IPS-NIHi11 (cell line): ENCODE results near the gene PCGF5.
"Not testable (repeated sequence)": the region's sequence is repeated elsewhere in the genome, so short reads cannot be mapped to it uniquely, and the experiment has no call there.

Experiments used
- DNase-seq: peaks from one replicate; pipeline ENCODE4 v3.0.0; 2012; ENCODE audit warnings: mixed read lengths, low spot score

The PCGF5 gene

DNA sequence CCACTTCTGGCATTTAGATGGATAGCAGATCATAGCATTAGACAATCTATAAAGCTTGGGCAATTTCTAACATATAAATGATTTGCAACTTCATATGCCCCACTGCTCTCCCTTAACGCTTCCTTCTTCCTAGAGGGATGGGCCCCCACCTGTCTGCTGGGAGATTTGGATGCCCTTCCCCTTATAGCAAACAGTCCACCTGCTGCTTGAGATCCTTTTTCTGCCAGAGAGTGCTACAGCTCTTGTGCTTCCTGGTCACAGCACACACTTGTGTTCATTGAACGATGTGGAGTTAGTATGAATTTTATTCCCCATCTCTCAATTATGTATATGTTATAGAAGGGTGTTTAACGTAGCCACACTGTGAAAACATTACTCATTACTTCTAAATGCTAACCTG, 10.4 kb upstream of the PCGF5 start:
- no peak for DNase-seq

DNA sequence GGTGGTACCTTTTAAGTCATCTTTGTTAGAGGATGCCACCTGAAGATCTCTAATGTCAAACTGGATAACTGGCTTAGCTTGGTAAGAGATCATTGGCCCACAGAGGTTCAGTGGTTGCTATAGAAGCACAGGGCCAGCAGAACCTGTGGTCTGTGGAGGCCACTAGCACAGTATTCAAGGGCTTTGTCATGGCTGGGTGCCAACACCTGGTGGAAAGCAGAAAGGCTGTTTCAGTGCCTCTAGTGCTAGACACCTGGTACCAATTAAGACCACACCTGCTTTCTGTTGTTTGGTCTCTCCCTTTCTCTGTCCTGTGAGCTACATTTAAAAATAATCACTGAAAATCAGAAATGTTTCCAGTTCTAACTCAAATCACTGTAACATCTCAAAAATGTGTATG, 10.0 kb upstream of the PCGF5 start:
- no peak for DNase-seq

DNA sequence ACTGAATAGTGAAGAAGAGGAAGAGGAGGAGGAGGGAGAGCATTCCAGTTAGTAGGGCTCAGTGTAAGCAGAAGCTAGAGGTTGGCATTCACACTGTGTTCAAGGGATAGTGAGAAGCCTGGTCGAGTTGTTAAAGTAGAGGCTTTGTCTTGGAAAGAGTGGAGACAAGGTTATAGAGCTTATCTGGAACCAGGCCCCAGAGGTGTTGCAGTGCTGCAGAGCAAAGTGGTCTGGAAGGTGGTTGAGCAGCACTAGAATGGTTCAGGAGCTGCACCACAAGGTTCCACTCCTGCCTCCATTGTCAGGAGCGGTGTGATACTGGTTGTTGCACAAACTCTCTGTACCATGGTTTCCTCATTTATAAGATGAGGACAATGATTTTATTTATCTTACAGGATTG, 8.8 kb upstream of the PCGF5 start:
- no peak for DNase-seq

DNA sequence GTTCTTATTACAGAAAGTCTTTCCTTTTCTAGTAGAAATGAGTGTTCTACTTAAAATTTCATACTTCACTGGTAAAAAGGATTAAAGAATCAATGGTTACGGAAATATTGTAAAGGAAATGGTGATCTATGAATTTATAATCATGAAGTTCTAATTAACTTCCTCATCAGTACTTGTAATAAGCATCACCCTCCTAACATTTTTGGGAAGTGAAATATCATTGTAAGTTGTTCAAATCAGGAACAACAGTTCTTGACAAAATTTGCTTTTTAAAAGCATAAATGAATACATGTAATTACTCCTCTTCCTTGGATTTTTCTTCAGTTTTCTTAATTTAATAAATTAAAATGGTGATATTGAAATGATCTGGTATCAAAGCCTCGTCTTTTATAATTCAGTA, 5.6 kb upstream of the PCGF5 start:
- no peak for DNase-seq

DNA sequence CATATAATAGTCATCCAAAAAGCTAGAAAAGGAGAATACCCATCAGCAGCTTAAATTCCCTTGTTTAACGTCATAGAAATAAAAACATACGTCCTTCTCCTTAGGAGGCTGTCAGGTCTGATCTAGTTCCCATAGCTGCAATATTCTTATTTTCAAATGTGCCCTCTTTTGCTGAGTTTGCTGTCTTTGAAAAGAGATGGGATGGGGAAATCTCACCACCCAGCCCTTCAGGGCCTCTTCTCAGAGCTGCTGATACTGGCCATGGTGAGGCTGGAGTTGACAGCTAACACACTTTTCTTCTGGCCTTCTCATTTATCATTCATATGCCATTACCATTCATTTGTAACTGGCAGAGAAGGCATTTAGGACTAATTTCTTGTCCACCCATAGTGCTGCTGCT, 5.1 kb upstream of the PCGF5 start:
- DNase-seq = no peak

DNA sequence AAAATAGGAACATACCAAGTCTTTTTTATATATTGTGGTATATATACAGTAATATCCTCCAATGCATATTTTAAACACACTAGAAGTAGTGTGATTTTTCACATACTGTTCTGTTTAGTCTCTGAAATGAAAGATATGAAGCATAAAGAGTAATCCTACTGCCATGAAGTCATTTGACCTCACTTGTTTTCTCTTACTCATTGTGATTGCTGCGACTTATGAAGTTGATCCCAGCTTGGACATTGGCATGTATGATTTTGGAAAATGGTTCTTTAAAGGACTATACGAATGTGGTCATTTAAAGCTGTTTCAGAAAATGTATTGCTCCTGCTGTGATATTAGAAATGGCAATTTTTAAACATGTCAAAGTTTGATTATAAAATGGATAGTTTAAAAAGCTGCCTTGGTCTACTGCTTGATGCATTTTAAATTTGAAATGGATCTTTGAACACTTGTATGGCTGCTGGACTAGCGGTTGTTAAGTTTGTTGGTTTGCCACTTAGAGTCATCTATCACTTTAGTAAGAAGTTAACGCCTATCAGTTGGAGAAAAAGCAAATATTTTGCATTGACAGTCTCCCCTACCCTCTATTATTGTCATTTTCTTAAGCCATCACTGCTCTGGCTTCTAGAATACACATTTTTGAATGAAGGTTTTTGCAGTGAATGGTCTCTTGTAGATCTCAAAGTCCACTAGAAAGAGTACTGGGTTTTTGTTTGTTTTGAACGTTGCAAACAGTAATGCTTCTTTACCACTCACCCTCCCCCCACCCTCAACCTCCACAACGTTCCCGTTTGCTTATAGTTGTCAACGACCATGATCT, 881 bp upstream of the PCGF5 start:
- DNase-seq = no peak

DNA sequence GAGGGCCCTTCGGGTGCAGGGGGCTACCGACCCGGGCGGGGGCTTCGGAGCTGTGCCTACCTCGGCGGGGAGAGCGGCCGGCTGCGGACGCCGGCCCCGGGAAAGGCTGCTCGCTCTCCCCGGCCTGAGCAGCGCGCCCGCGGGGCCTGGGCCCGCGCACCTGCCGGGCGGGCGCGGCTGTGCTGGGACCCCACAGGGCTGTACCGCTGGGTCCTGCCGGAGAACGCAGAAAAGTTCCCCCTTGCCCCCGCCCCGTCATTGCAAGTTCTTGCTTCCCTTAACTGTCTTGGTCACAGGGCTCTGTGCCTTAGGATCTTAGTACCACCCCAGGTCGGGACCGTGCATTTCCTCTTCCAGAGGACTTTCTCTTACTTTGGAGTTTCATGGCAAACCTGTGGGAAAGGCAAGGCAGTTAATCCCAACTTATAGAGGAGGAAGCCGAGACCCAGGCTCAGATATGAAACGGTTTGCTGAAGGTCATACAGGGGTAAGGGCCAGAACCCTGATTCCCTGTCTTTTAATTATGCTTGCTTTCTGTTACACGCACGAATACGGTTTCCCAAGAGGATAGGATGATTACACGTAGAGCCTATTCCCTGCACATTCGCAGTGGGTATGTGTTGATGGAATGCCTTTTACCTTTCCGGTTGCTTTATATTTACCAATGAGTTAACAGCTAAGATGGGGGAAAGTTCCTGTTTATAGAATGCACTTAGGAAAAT, 652 bp downstream of the PCGF5 start:
- DNase-seq = peak; percentile 69

DNA sequence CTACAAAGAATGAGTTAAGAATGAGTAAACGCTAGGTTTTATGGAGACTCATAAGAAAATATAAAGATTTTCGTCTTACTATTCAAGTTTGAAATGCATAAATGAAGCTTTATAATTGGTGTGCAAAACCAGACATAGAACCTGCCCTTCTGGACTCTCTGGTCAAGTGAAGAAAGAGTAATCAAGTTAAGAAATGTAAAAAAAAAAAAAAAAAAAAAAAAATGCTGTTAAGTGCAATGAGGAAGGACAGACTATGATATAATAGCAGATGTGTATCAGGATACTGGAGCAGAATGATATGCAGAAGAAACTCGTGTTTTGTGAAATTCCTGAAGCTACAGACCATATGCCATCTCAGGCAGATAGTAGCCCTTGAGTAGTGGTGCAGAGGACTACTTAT, 5.6 kb downstream of the PCGF5 start:
- no peak for DNase-seq

DNA sequence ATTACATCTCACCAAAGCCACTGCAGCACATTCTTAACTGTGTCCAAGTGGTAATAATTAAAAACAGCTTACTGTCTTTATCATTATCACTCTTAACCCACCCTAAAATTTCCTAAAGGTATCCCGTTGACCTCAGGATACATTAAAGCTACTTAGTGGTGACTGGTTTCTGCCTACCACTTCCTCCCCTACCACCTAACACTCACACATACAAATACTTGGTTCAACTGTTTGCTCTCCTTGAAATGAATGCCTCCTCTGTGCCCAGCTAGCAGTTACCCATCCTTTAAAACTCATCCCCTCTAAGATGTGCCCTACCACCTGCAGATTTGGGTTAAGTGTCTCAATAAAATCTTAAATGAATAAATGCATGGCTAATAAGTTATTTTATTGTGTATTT, 7.1 kb downstream of the PCGF5 start:
- DNase-seq = no peak

DNA sequence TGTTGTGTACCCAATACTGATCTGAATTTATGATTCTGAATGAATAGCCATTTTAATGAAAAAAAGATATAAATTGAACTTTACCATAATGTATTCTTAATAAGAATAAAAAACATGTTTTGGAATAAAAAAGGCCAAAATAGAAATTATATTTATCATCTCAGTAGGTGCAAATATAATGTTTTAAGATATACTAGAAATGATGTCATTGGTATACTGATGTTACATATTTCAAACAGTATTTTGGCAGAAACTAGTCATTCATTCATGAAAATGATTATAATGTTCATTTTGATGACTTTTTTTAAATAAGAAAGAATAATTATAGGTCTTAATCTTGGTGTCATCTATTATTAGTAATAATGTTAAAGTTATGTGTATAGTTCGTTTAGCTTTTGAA, 9.2 kb downstream of the PCGF5 start:
- DNase-seq = no peak

DNA sequence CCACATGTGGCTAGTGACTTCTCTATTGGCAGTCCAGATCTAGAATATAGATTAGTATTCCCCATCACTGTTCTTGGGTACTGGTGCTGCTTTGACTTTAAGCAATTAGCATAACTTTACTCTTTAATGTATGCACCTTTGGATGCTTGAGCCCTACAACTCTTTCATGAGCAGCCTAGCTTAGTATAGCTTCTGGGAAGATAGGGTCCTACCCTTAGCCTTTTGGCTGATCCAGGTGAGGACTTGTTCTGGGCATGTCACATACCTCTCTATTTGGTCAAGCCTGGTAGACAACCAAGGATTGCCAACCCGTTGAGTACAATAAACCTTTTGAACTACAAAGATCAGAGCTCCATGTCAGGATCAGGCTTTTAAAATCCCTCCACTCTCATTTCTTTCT, 17.7 kb downstream of the PCGF5 start:
- peak; percentile 17 for DNase-seq

DNA sequence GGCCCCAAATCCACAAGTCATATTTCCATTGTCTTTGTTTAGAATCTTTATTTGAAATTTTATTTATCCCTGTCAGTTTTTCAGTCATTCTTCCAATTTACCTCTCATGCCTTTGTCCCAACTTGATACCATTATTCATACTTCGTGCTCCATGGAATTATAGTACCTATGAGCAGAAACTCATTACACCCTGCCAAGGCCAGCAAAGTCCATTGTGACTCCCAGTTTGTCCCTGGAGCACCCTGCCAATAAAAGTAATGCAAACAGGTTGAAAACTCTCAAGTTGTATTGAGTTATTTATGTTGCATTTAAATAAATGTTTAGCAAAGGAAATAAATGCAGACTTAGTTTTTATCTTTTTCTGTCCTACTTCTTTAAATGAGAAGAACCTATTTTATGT, 19.3 kb downstream of the PCGF5 start:
- DNase-seq = no peak

DNA sequence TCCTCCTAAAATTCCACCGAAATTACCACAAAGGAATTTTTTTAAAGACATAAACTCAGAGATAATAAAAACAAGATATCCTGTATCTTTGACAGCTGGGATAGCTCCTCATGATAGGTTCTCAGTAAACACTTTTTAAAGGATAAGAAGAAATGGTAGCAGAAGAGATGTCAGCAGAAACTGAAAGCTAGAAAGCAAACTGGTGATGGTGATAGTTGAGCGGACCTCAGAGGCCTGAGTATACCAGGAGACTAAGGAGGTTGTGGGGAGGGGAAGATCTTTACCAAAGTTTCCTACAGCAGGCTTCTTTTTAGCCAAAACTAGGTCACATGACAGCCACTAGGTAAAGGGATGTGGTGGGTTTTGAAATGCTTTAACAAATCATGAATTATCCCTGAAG, 22.5 kb downstream of the PCGF5 start:
- DNase-seq = no peak

DNA sequence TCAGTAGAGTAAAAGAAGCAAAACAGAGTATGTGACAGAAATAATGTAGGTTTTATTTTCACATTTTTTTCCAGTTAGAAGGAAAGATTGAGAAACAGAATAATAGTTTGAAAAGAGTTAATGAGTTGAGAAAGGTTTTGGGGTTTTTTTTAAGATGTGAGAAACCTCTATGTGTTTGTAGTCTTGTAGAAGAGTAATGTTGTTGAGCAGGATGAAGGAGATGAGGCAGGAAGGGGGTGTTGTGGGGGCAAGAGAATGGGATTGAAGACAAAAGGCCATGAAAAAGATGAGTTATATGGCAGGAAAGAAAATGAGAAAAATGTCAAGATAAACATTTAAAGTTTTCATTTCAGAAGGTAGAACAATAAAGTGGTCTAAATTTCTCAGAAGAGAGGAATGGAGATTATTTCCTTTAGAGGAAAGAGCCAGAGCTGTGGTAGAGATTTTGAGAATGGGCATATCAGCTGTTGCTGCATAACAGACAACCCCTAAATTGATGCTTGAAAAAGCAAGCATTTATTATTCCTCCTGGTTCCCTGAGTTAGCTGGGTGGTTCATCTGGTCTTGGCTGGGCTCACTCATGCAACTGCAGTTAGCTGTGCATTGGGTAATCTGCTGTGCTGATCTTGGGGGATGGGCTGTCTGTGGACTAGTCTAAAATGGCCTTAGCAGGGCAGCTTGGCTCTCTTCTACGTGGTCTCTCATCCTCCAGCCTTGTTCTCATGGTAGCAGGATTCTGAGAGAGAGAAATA, 27.1 kb downstream of the PCGF5 start:
- DNase-seq = peak; percentile 23

DNA sequence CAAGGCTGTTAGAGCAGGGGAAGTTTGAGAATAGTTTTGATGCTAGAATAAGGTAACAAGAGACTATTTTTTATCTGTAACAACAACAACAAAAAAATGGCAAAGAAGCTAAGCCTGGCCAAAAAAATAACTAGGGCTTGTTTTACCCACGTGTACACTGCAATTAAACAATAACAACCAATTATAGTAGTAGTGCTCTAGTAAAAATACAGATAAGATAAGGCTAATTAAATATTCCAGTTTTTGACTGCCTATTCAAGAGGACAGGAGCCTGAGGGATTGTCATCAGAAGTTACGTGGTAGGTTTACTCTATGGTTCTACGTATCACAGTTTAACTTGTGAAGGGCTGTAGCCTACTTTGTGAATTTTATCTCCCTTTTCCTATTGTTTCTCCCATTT, 29.2 kb downstream of the PCGF5 start:
- no peak for DNase-seq

DNA sequence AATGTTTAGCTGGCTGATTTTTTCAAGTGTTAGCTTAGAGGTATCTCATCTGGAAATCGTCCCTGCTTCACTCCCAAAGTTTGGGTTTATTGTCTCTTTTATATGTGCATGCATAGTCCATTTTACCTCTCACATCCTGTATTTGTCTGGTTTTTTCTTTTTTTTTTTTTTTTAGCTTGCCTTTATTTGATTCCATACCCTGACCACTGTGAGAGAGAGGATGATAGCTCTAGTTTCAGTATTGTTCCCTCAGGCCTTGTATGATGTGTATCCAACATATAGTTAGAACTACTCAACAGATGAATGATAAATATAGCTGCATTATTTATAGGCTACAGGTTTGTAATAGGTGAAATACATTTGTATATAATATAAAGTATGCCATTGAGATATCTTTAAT, 29.9 kb downstream of the PCGF5 start:
- no peak for DNase-seq

DNA sequence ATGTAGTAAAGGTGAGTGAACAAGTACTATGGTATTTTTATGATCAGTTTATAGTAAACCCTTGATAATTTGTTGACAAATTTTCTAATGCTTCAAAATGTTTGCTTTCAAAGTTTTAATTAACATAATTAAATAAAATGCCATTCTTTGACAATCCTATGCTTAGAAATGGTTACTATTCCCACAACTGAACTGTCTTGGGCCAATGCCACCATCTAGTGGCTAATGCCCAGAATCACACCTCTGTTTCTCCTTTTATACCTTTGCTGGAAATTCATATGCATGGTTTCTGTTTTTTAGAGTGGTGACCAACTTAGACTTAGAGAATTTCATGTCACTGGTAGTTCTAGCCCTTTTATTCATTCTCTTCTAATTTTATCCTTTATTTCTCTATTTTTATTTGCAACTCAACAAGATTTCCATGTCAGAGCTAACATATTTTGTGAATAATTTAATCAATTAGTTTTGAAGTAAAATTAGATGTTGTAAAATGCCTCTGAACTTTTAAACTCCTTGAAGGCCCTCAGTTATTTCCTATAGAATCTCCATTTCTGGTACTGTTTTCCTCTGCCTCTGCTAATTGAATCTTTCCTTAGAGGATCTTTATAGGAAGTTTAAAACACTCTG, 31.1 kb downstream of the PCGF5 start:
- DNase-seq = peak; percentile 62

DNA sequence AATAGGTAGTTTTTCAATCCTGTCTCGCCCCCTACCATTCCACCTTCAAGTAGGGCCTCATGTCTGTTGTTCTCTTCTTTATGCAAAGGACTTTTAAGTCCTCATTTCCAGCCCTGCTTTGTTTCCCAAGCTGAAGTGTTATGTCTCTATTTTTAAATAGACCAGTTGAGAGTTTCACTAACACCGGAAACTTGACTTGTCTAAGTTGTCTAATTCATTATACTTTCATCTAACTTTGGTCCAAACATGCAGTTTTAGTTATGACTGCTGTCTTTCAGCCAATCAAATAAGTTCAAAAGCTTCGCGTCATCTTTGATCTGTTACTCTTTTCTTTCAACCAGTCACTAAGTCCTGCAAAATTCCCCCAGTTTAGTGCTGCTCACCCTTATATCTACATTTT, 32.8 kb downstream of the PCGF5 start:
- DNase-seq = no peak

DNA sequence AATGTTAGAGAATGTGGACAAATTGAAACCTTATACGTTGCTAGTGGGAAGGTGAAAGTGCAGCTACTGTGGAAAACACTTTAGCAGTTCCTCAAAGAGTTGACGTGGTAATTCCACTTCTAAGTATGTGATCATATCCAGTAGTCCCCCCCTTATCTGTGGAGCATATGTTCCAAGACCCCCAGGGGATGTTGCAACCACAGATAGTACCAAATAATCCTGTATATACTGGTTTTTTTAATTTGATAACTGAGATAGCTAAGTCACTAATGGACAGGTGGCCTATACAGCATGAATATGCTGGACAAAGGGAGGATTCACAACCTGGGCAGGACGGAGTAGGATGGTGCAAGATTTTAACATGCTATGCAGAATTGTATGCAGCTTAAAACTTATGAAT, 36.8 kb downstream of the PCGF5 start:
- DNase-seq = no peak

DNA sequence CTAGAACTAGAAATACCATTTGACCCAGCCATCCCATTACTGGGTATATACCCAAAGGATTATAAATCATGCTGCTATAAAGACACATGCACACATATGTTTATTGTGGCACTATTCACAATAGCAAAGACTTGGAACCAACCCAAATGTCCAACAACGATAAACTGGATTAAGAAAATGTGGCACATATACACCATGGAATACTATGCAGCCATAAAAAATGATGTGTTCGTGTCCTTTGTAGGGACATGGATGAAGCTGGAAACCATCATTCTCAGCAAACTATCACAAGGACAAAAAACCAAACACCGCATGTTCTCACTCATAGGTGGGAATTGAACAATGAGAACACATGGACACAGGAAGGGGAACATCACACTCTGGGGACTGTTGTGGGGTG, 40.0 kb downstream of the PCGF5 start:
- not testable (repeated sequence) for DNase-seq

DNA sequence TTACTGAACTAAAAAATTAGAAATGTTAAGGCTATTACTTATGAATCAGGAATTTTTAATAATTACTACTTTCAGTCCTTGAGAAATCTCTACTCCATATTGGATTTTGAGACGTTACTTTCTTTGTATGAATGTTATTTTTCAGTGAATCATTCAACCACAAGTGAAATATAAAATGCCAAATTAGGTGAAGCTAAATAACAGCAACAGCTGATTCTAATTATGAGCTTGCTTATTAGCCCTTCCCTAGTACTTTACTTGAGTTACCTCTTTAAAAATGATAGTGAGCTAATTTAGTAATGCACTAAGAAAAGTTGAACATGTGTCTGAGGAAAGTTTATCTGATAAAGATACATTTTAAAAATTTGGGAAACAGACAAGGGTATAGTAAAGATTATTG, 51.4 kb downstream of the PCGF5 start:
- DNase-seq = no peak

DNA sequence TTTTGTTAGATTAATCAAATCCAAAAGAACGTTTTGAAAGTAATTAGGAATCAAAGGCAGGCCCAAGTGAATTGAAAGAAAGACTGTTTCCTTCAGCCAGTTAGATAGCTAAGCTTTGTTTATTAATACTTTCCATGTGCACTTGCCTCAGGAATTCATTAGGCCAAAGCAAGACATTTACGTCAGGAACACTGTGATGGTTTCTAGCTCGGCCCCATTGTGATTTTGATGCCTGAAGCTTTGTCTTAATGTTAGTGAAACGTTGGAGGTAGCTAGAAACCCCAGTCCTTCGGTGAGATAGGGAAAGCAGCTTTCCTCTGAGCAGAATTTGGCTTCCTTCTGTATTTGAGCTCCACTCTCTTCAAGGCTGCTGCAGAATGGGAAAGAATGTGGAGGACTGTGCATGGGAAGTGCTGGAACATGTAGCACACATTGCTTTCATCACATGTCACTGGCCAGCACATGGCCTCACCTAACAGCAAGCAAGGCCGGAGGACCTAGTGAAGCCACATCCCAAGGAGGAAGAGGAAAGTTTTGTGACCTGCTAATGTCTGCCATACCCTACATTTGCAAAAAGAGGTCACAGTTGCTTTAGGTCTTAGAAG, 64.1 kb downstream of the PCGF5 start:
- DNase-seq = no peak
